GM12878 (cell line): ENCODE results near the gene MYOCOS. TPM values are rescaled to one million over a fixed set of nuclear protein-coding genes. Genes with fewer than 3 reads are reported as not detected.
A peak's percentile ranks its signal among the peaks of the same experiment; 100 is the strongest.

Experiments used
- CBFB ChIP-seq: IDR thresholded peaks from 2 replicates; pipeline ENCODE4 v1.6.1; 2016; ENCODE audit warnings: antibody characterized with exemption, low read depth
- ETV6 ChIP-seq, 2 experiments: fragments of 450-650 bp in 1 of 2; IDR thresholded peaks in 1 of 2; conservative IDR thresholded peaks in 1 of 2; 2 replicates each; pipeline ENCODE4 v1.6.1; 2014; ENCODE audit warnings: antibody characterized with exemption in 1 of 2, borderline replicate concordance in 1 of 2, low read depth in 1 of 2, mild to moderate bottlenecking in 1 of 2, moderate library complexity in 1 of 2
- FOXK2 ChIP-seq: fragments of 450-650 bp; IDR thresholded peaks from 2 replicates; pipeline ENCODE4 v1.6.1; 2017; ENCODE audit warnings: mild to moderate bottlenecking, moderate library complexity
- HCFC1 ChIP-seq: fragments of 150-350 bp; IDR thresholded peaks from 2 replicates; pipeline ENCODE4 v1.6.1; 2014; ENCODE audit warnings: low read length
- IKZF1 ChIP-seq: fragments of 450-650 bp; conservative IDR thresholded peaks from 2 replicates; pipeline ENCODE4 v1.6.1; 2017; ENCODE audit warnings: antibody characterized with exemption, mild to moderate bottlenecking
- IRF4 ChIP-seq: IDR thresholded peaks from 2 replicates; pipeline ENCODE4 v1.6.1; 2011; ENCODE audit warnings: low read depth, low read length
- IRF5 ChIP-seq: fragments of 450-650 bp; IDR thresholded peaks from 2 replicates; pipeline ENCODE4 v1.6.1; 2017; ENCODE audit warnings: borderline replicate concordance
- MTA2 ChIP-seq: fragments of 450-650 bp; IDR thresholded peaks from 2 replicates; pipeline ENCODE4 v1.6.1; 2016; ENCODE audit warnings: low read depth, mild to moderate bottlenecking, moderate library complexity
- MYB ChIP-seq: fragments of 150-350 bp; IDR thresholded peaks from 2 replicates; pipeline ENCODE4 v1.6.1; 2014; ENCODE audit warnings: mild to moderate bottlenecking, low read depth, low read length, borderline replicate concordance
- NBN ChIP-seq: fragments of 450-650 bp; IDR thresholded peaks from 2 replicates; pipeline ENCODE4 v1.6.1; 2016
- PAX5 ChIP-seq: IDR thresholded peaks from 2 replicates; pipeline ENCODE4 v1.6.1; 2011; ENCODE audit warnings: low read depth, low read length, borderline replicate concordance
- PBX3 ChIP-seq: IDR thresholded peaks from 2 replicates; pipeline ENCODE4 v1.6.1; 2011; ENCODE audit warnings: mild to moderate bottlenecking, low read depth, low read length, moderate library complexity; ENCODE audit not compliant: insufficient replicate concordance
- PKNOX1 ChIP-seq: fragments of 450-650 bp; IDR thresholded peaks from 2 replicates; pipeline ENCODE4 v1.6.1; 2016; ENCODE audit warnings: mild to moderate bottlenecking
- SMAD5 ChIP-seq: IDR thresholded peaks from 2 replicates; pipeline ENCODE4 v1.6.1; 2016; ENCODE audit warnings: antibody characterized with exemption, low read depth
- SUZ12 ChIP-seq: fragments of 200-600 bp; sonication (generic); IDR thresholded peaks from one replicate; pipeline ENCODE4 v1.6.1; 2018; ENCODE audit warnings: antibody characterized with exemption, mild to moderate bottlenecking; ENCODE audit not compliant: unreplicated experiment
- YBX1 ChIP-seq: fragments of 450-650 bp; IDR thresholded peaks from 2 replicates; pipeline ENCODE4 v1.6.1; 2016; ENCODE audit warnings: antibody characterized with exemption
- ZBTB40 ChIP-seq: fragments of 450-650 bp; IDR thresholded peaks from 2 replicates; pipeline ENCODE4 v1.6.1; 2016; ENCODE audit warnings: mild to moderate bottlenecking, moderate library complexity, borderline replicate concordance
- ZNF24 ChIP-seq: fragments of 450-650 bp; IDR thresholded peaks from 2 replicates; pipeline ENCODE4 v1.6.1; 2017; ENCODE audit warnings: antibody characterized with exemption, mild to moderate bottlenecking
- ZNF384 ChIP-seq: IDR thresholded peaks from 2 replicates; pipeline ENCODE4 v1.6.1; 2012; ENCODE audit warnings: low read depth, mild to moderate bottlenecking, low read length, improper control_type of control experiment, borderline replicate concordance
- ZNF687 ChIP-seq: fragments of 450-650 bp; IDR thresholded peaks from 2 replicates; pipeline ENCODE4 v1.6.1; 2017; ENCODE audit warnings: mild to moderate bottlenecking, moderate library complexity
- polyA plus RNA-seq, 11 experiments: library from polyadenylated mRNA; depleted of rRNA in 4 of 11; unstranded in 6 of 11; stranded (reverse) in 5 of 11; fragments of >200 nt; fragmentation: Nextera tagmentation in 4 of 11; fragmentation: Illumina TruSeq in 1 of 11; extraction: Ambion mirVana in 4 of 11; extraction: Trizol in 1 of 11; gene quantifications; 1 replicate in 1 of 11; 2 replicates in 10 of 11; pipeline versions ENCODE4 v1.2.1 to v1.2.3, GENCODE V29; 2011 to 2016; ENCODE audit warnings: inconsistent platforms in 2 of 11, missing spikeins in 2 of 11, low read depth in 1 of 11
- total RNA-seq, 4 experiments: library from RNA; depleted of rRNA in 3 of 4; stranded (reverse); fragments of >200 nt in 3 of 4; fragmentation: Illumina TruSeq in 1 of 4; extraction: Trizol in 1 of 4; gene quantifications; 2 replicates each; pipeline versions ENCODE4 v1.2.1 to v1.2.3, GENCODE V29; 2013 to 2021

The MYOCOS gene
- total and polyA plus RNA-seq, 10 of the 15 experiments (the other 5 are each of a cell fraction or from before 2014, with no cell fraction given), result 0.12 to 0.24 (median 0.16) TPM; not detected in 4

GRCh38 chr1:171610385-171610784, 11.7 kb upstream of the MYOCOS start (continued):
- TF ChIP-seq IRF4 (peak; percentile 52; the same call in 1 of the 2 replicates), MTA2 (peak; percentile 82), ZNF24 (peak; percentile 61), YBX1 (no peak), ZNF687 (peak; percentile 93), MYB (no peak), SMAD5 (no peak), ZBTB40 (peak; percentile 56; the same call in 1 of the 2 replicates), PAX5 (0 out of 2 replicates have a peak, but pooled peaks have one; percentile 43), ETV6 (conservative IDR thresholded peaks at IDR 0.05 in 1 of 2, IDR thresholded peaks at IDR 0.05 in 1 of 2; ENCODE audit: borderline replicate concordance in 1 of 2, low read depth in 1 of 2) (no peak), HCFC1 (no peak), IRF5 (no peak), ZNF384 (no peak), FOXK2 (no peak), SUZ12 (no peak), PBX3 (no peak), CBFB (no peak), NBN (peak; percentile 73), IKZF1 (peak; percentile 83), PKNOX1 (peak; percentile 40; the same call in 1 of the 2 replicates)
